Esophagus muscularis mucosa (tissue), 4 donors: ENCODE measurements around the gene ZNF383. TPM values are rescaled to one million over a fixed set of nuclear protein-coding genes. Genes with fewer than 3 reads are reported as not detected.
"Not testable (repeated sequence)": the region's sequence is repeated elsewhere in the genome, so short reads cannot be mapped to it uniquely, and the experiment has no call there.

Source experiments
- DNase-seq: peaks from one replicate; pipeline ENCODE4 v3.0.0-alpha.2; 2017; ENCODE audit errors: extremely low spot score
- H3K27ac ChIP-seq, 4 donors: fragments of 200-600 bp; sonication (generic); replicated peaks in 1 of 4; 1 replicate in 3 of 4; 2 replicates in 1 of 4; pipeline ENCODE4 v1.5.1; 2016 to 2019; ENCODE audit warnings: mild to moderate bottlenecking in 1 of 4
- H3K27me3 ChIP-seq, 4 donors: fragments of 200-600 bp; sonication (generic); one replicate each; pipeline versions ENCODE4 v1.5.1 to v1.6.0; 2016 to 2019
- H3K36me3 ChIP-seq, 4 donors: fragments of 200-600 bp; sonication (generic); one replicate each; pipeline ENCODE4 v1.5.1; 2016 to 2019
- H3K4me1 ChIP-seq, 4 donors: fragments of 200-600 bp; sonication (generic); one replicate each; pipeline ENCODE4 v1.5.1; 2016 to 2019
- H3K4me3 ChIP-seq, 4 donors: fragments of 200-600 bp; sonication (generic); 1 replicate in 2 of 4; 2 replicates in 2 of 4; pipeline ENCODE4 v1.5.1; 2016 to 2019; ENCODE audit warnings: mild to moderate bottlenecking in 4 of 4, moderate library complexity in 1 of 4
- H3K9me3 ChIP-seq, 4 donors: fragments of 200-600 bp; sonication (generic); 1 replicate in 3 of 4; 2 replicates in 1 of 4; pipeline ENCODE4 v1.5.1; 2016 to 2019
- WGBS: methylation state at CpG from one replicate; pipeline ENCODE4 v1.1.5; 2018; 5-methylcytosine and 5-hydroxymethylcytosine counted together
- intact Hi-C: fragments of 100-400 bp; cut with DNase I; formaldehyde crosslinking; loops from one replicate; pipeline ENCODE4 v1.15.1; 2023
- total RNA-seq, 4 donors: library from RNA; depleted of rRNA; stranded (reverse); fragments of >200 nt; gene quantifications; one replicate each; pipeline versions ENCODE4 v1.1.0 to v1.2.1, GENCODE V29; 2016

The ZNF383 gene
- total RNA-seq, 4 donors from 2014 or later = 9.3 to 11.6 (median 11.2) TPM

GRCh38 chr19:37289229-37289628, 71.2 kb downstream of the ZNF383 start:
- WGBS = 95% methylated on average over 37 of the region's 39 CpGs
- Histone ChIP-seq H3K36me3 (peaks cover 0 to 15% (median 3%) of the 10 kb centered on the region in 4 donors), H3K9me3 (peaks cover 0 to 16% (median 13%) of the 10 kb centered on the region in 4 donors)
- H3K27me3 ChIP-seq, DNase-seq, H3K4me1 ChIP-seq, intact Hi-C loops, H3K27ac ChIP-seq, H3K4me3 ChIP-seq: not testable (repeated sequence)

GRCh38 chr19:37292998-37293939, 75.3 kb downstream of the ZNF383 start:
- WGBS = 94% methylated on average over 60 of the region's 63 CpGs
- intact Hi-C loops, H3K27ac ChIP-seq, H3K4me1 ChIP-seq, H3K4me3 ChIP-seq, DNase-seq, H3K27me3 ChIP-seq: not testable (repeated sequence)
- Histone ChIP-seq H3K36me3 (peaks cover 0 to 15% (median 3%) of the 10 kb centered on the region in 4 donors), H3K9me3 (peaks cover 0 to 16% (median 13%) of the 10 kb centered on the region in 4 donors)

- peaks cover 0 to 13% (median 12%) of the 10 kb centered on the region in 4 donors for H3K9me3 ChIP-seq
- H3K4me3 ChIP-seq, H3K27me3 ChIP-seq, H3K4me1 ChIP-seq, intact Hi-C loops, H3K27ac ChIP-seq, DNase-seq: not testable (repeated sequence)
- WGBS = 98% methylated on average over 18 of the region's 39 CpGs
- peaks cover 0 to 13% (median 3%) of the 10 kb centered on the region in 4 donors for H3K36me3 ChIP-seq
Measured at GRCh38 chr19:37294246-37294645, 76.2 kb downstream of the ZNF383 start.

Other genes starting within 250 kb of the ZNF383 start
- gene ZNF420, start 139.8 kb upstream of the ZNF383 start, total RNA-seq = 10 to 100 TPM in 2 of 4 donors, 1 to 10 TPM in 2; 8.5 to 19.1 (median 12.8) TPM
- gene ZNF585A, start 45.5 kb upstream of the ZNF383 start, total RNA-seq = 1 to 10 TPM; 5.8 to 8.7 (median 6.8) TPM
- 10 to 100 TPM; 17.2 to 29.5 (median 21.2) TPM for gene ZNF585B, start 7.7 kb upstream of the ZNF383 start, total RNA-seq
- 1 to 10 TPM; 4.5 to 8.8 (median 5.5) TPM for gene ZNF527, start 152.9 kb downstream of the ZNF383 start, total RNA-seq
- gene ZNF569, start 249.2 kb downstream of the ZNF383 start, total RNA-seq = 10 to 100 TPM in 1 of 4 donors, 1 to 10 TPM in 3; 5.6 to 11.6 (median 7.7) TPM